GM12878 (cell line): Measurements from ENCODE around the gene DENND1A. TPM values are rescaled to one million over a fixed set of nuclear protein-coding genes. Genes with fewer than 3 reads are reported as not detected.

Source experiments
- ATAC-seq: fragments of 200-7000 bp; cut with Tn5 transposase; 3 replicates; pipeline ENCODE4 v1.9.1; 2020; ENCODE audit warnings: mild to moderate bottlenecking, moderate library complexity
- BruUV-seq: library from RNA; stranded (reverse); fragments of 400-500 nt; replicated peaks from 2 replicates; lab custom pipeline; 2021; lab: Mats Ljungman, UMichigan
- CTCF ChIA-PET: fragments of 300-600 bp; sonication (Branson Sonifier 250); formaldehyde crosslinking; extraction: SDS; loops from one replicate; lab custom pipeline; 2021; ENCODE audit warnings: inconsistent platforms; lab: Yijun Ruan, JAX
- POLR2A ChIA-PET: fragments of 350-600 bp; formaldehyde crosslinking; extraction: SDS; loops from one replicate; lab custom pipeline; 2021; ENCODE audit warnings: inconsistent platforms; lab: Charles Lee
- RAD21 ChIA-PET: fragments of 300-600 bp; sonication (Branson Sonifier 250); formaldehyde crosslinking; loops from one replicate; lab custom pipeline; 2023; ENCODE audit warnings: antibody characterized with exemption; ENCODE audit not compliant: unreplicated experiment; lab: Charles Lee
- SMC1A ChIA-PET: fragments of 300-600 bp; sonication (Branson Sonifier 250); formaldehyde crosslinking; loops from one replicate; lab custom pipeline; 2023; ENCODE audit not compliant: unreplicated experiment, uncharacterized antibody; lab: Charles Lee
- DNase-seq: peaks from one replicate; pipeline ENCODE4 v3.0.0-alpha.2; 2011; ENCODE audit warnings: low read depth, low spot score
- FAIRE-seq: peaks from 3 replicates; lab custom pipeline; 2011; peaks lifted over from hg19 to GRCh38; lab: Jason Lieb, UNC
- H2AFZ ChIP-seq: 2 replicates; pipeline ENCODE4 v1.6.0; 2011; ENCODE audit warnings: low read depth, low read length, control low read depth; ENCODE audit not compliant: control insufficient read depth
- H3K27ac ChIP-seq: 2 replicates; pipeline ENCODE4 v1.5.1; 2011; ENCODE audit warnings: control low read depth; ENCODE audit not compliant: control insufficient read depth, insufficient read depth
- H3K27me3 ChIP-seq, 2 experiments: replicated peaks in 1 of 2; 2 replicates each; pipeline versions ENCODE4 v1.6.0 to v1.6.1; 2011; ENCODE audit warnings: low read length in 1 of 2; ENCODE audit not compliant: control insufficient read depth in 2 of 2, insufficient read depth in 2 of 2
- H3K36me3 ChIP-seq, 2 experiments: 2 replicates each; pipeline ENCODE4 v1.5.1; 2011; ENCODE audit warnings: low read length in 1 of 2; ENCODE audit not compliant: control insufficient read depth in 2 of 2, insufficient read depth in 2 of 2
- H3K4me1 ChIP-seq: 2 replicates; pipeline ENCODE4 v1.6.1; 2011; ENCODE audit warnings: mild to moderate bottlenecking, low read length, moderate library complexity, mixed read lengths; ENCODE audit not compliant: control insufficient read depth, insufficient read depth
- H3K4me2 ChIP-seq: 2 replicates; pipeline ENCODE4 v1.6.0; 2011; ENCODE audit warnings: control low read depth; ENCODE audit not compliant: control insufficient read depth, insufficient read depth
- H3K4me3 ChIP-seq: fragments of 200-600 bp; sonication (generic); 2 replicates; pipeline ENCODE4 v1.5.1; 2016
- H3K79me2 ChIP-seq: 2 replicates; pipeline ENCODE4 v1.6.0; 2011; ENCODE audit warnings: low read length; ENCODE audit not compliant: control insufficient read depth, insufficient read depth
- H3K9ac ChIP-seq: 2 replicates; pipeline ENCODE4 v1.8.0; 2011; ENCODE audit warnings: low read length, control low read depth, mixed read lengths; ENCODE audit not compliant: control insufficient read depth, insufficient read depth
- H3K9me3 ChIP-seq: replicated peaks from 3 replicates; pipeline ENCODE4 v1.5.1; 2011; ENCODE audit warnings: mild to moderate bottlenecking, low read length; ENCODE audit not compliant: control insufficient read depth, insufficient read depth
- H4K20me1 ChIP-seq: 2 replicates; pipeline ENCODE4 v1.6.0; 2011; ENCODE audit not compliant: control insufficient read depth, insufficient read depth
- KLF5 ChIP-seq: fragments of 450-650 bp; IDR thresholded peaks from 2 replicates; pipeline ENCODE4 v1.6.1; 2014; ENCODE audit warnings: mild to moderate bottlenecking; ENCODE audit not compliant: partially characterized antibody
- TBL1XR1 ChIP-seq: IDR thresholded peaks from 2 replicates; pipeline ENCODE4 v1.6.1; 2012; ENCODE audit warnings: low read depth, low read length, improper control_type of control experiment
- TCF3 ChIP-seq: IDR thresholded peaks from 2 replicates; pipeline ENCODE4 v1.6.1; 2012; ENCODE audit warnings: low read depth, mild to moderate bottlenecking, low read length, borderline replicate concordance; ENCODE audit not compliant: insufficient read depth
- ZBED1 ChIP-seq: IDR thresholded peaks from 2 replicates; pipeline ENCODE4 v1.6.1; 2016; ENCODE audit warnings: borderline replicate concordance
- WGBS: methylation state at CpG from one replicate; pipeline ENCODE4 v1.1.6; 2016; ENCODE audit warnings: low lambda C conversion rate; ENCODE audit not compliant: insufficient replicate concordance, insufficient coverage; ENCODE audit errors: missing lambda C conversion rate; 5-methylcytosine and 5-hydroxymethylcytosine counted together
- in situ Hi-C: fragments of 300-500 bp; cut with MboI; formaldehyde crosslinking; loops from 9 replicates; pipeline ENCODE4 v1.14.3; 2018; ENCODE audit warnings: mixed read lengths
- intact Hi-C: fragments of 100-400 bp; cut with micrococcal nuclease; formaldehyde crosslinking; loops from one replicate; pipeline ENCODE4 v1.14.2; 2022; ENCODE audit not compliant: unreplicated experiment
- polyA plus RNA-seq, 11 experiments: library from polyadenylated mRNA; depleted of rRNA in 4 of 11; unstranded in 6 of 11; stranded (reverse) in 5 of 11; fragments of >200 nt; fragmentation: Nextera tagmentation in 4 of 11; fragmentation: Illumina TruSeq in 1 of 11; extraction: Ambion mirVana in 4 of 11; extraction: Trizol in 1 of 11; gene quantifications; 1 replicate in 1 of 11; 2 replicates in 10 of 11; pipeline versions ENCODE4 v1.2.1 to v1.2.3, GENCODE V29; 2011 to 2016; ENCODE audit warnings: inconsistent platforms in 2 of 11, missing spikeins in 2 of 11, low read depth in 1 of 11
- total RNA-seq, 4 experiments: library from RNA; depleted of rRNA in 3 of 4; stranded (reverse); fragments of >200 nt in 3 of 4; fragmentation: Illumina TruSeq in 1 of 4; extraction: Trizol in 1 of 4; gene quantifications; 2 replicates each; pipeline versions ENCODE4 v1.2.1 to v1.2.3, GENCODE V29; 2013 to 2021
- TF ChIP-seq, protein P1 (sequence below): IDR thresholded peaks from 2 replicates; pipeline ENCODE4 v1.6.1; 2012; ENCODE audit warnings: low read depth, low read length, improper control_type of control experiment

The DENND1A gene
- total and polyA plus RNA-seq, 10 of the 15 experiments (the other 5 are each of a cell fraction or from before 2014, with no cell fraction given), result 14.1 to 48.6 (median 35.2) TPM

DNA sequence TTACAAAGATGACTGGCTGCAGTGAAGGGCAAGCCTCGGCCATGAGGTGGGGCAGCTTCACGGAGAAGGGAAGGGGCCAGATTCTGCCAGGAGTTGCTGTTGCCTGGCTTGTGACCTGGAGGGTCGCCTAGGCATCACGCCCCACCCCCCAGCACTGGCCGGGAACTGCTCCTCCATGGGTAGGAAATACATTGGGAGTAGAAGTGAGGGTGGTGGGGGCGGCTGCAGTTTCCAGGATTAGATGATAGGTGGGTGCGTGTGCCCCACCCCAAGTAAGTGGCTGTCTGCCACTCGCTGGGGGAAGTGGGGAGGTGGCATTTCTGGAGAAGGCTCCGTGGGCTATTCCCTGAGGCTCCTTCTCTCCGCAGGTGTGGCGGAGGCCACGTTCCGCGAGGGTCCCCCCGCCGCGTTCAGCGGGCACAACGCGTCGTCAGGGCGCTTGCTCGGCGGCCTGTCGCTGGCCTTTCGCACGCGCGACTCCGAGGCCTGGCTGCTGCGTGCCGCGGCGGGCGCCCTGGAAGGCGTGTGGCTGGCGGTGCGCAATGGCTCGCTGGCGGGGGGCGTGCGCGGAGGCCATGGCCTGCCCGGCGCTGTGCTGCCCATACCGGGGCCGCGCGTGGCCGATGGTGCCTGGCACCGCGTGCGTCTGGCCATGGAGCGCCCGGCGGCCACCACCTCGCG, 557.0 kb downstream of the DENND1A start:
- in situ Hi-C loops, result no loop called here
- Histone ChIP-seq H3K9me3 (no peaks in the 10 kb centered on the region), H3K4me1 (no peaks in the 10 kb centered on the region), H2AFZ (no peak overlapping the region), H3K4me2 (no peak overlapping the region), H3K4me3 (no peak overlapping the region), H3K27ac (no peak overlapping the region), H3K36me3 (no peaks in the 10 kb centered on the region), H3K27me3 (peaks cover 0 to 10% of the 10 kb centered on the region in 2 experiments; a peak in 2 of 4 replicates), H3K79me2 (no peaks in the 10 kb centered on the region), H4K20me1 (no peaks in the 10 kb centered on the region), H3K9ac (no peak overlapping the region)
- ChIA-PET SMC1A (no interaction called here), POLR2A (interaction anchor here (0.6 kb wide), 1 partner anchor 13 kb away, joined by 3 read pairs; no protein-coding TSS in a partner anchor), CTCF (no interaction called here), RAD21 (no interaction called here)
- TF ChIP-seq ZBED1, result no peak
- TF ChIP-seq, protein P1, sequence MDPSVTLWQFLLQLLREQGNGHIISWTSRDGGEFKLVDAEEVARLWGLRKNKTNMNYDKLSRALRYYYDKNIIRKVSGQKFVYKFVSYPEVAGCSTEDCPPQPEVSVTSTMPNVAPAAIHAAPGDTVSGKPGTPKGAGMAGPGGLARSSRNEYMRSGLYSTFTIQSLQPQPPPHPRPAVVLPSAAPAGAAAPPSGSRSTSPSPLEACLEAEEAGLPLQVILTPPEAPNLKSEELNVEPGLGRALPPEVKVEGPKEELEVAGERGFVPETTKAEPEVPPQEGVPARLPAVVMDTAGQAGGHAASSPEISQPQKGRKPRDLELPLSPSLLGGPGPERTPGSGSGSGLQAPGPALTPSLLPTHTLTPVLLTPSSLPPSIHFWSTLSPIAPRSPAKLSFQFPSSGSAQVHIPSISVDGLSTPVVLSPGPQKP, result no peak
- no peak for ATAC-seq
- intact Hi-C loops, result no loop called here
- 50% methylated on average over 53 of the region's 58 CpGs for WGBS
- no peak for DNase-seq
- FAIRE-seq, result no peak
- BruUV-seq, result no TSS peak

DNA sequence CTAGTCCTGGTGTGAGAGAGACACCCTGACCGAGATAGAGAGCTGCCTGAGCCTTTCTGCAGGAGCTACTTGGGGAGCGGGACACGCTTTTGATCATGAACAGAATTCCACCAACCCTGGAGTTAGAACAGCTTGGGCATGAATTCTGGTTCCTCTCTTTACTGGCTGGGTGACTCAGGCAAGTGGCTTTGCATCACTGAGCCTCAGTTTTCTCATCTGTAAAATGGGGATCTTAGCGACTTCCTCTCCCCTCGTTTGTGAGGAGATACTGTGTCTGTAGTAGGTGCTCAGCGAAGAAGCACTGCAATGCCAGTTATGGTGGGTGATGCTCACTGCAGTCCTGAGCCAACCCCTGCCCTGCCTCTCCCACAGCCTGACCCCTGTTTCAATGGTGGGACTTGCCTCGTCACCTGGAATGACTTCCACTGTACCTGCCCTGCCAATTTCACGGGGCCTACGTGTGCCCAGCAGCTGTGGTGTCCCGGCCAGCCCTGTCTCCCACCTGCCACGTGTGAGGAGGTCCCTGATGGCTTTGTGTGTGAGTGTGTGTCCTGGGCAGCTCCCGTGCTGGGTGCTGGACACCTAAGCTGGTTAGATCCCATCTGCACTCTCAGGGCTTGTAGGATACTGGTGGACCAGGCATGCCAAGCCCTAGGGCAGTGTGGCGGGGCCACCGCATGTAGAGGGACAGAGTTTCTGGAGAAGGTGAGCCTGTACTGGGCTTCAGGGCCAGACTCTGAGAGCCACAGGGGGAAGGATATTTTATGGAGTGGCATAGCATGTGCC, 557.9 kb downstream of the DENND1A start:
- no peak overlapping the region for H3K9ac ChIP-seq
- POLR2A ChIA-PET, result interaction anchor here (0.6 kb wide), 1 partner anchor 12 kb away, joined by 3 read pairs; no protein-coding TSS in a partner anchor
- H3K36me3 ChIP-seq, result no peaks in the 10 kb centered on the region
- H2AFZ ChIP-seq, result no peak overlapping the region
- H4K20me1 ChIP-seq, result no peaks in the 10 kb centered on the region
- H3K4me2 ChIP-seq, result no peak overlapping the region
- peaks cover 0 to 10% of the 10 kb centered on the region in 2 experiments; a peak in 2 of 4 replicates for H3K27me3 ChIP-seq
- TF ChIP-seq TBL1XR1 (no peak), TCF3 (no peak), KLF5 (no peak)
- TF ChIP-seq, all 136 proteins: peak for 0
- in situ Hi-C loops (no loop called here), intact Hi-C loops (no loop called here)
- ChIA-PET RAD21 (no interaction called here), SMC1A (no interaction called here), CTCF (interaction anchor here (1.5 kb wide), 1 partner anchor 17 kb away, joined by 5 read pairs; no protein-coding TSS in a partner anchor)
- FAIRE-seq, result no peak
- no peak for ATAC-seq
- DNase-seq, result no peak
- Histone ChIP-seq H3K79me2 (no peaks in the 10 kb centered on the region), H3K27ac (no peak overlapping the region), H3K9me3 (no peaks in the 10 kb centered on the region), H3K4me3 (no peak overlapping the region), H3K4me1 (no peaks in the 10 kb centered on the region)
- 31% methylated on average over 14 of the region's 14 CpGs for WGBS
- BruUV-seq, result no TSS peak
